Activated naive CD8-positive, alpha-beta T cell treated with anti-CD3 and anti-CD28 coated beads, Interleukin-2, amount 10 ng/mL, durations not matched to agents 7 days and 5 days (primary cell): Measurements from ENCODE around the gene OPA1. TPM values are rescaled to one million over a fixed set of nuclear protein-coding genes. Genes with fewer than 3 reads are reported as not detected.

Experiments
- ATAC-seq: fragments of 150-1000 bp; cut with Tn5 transposase; one replicate; pipeline ENCODE4 v1.10.0; 2021; ENCODE audit warnings: low read depth, moderate library complexity
- POLR2A ChIA-PET: fragments of 350-600 bp; sonication (Branson Sonifier 250); formaldehyde crosslinking; loops from one replicate; lab custom pipeline; 2021; ENCODE audit warnings: antibody characterized with exemption; lab: Charles Lee
- DNase-seq: peaks from one replicate; pipeline ENCODE4 v3.0.0; 2021
- H3K27ac Mint-ChIP-seq: one replicate; pipeline ENCODE4 v1.8.0; 2022; ENCODE audit warnings: mild to moderate bottlenecking, mixed read lengths
- H3K27me3 Mint-ChIP-seq: one replicate; pipeline ENCODE4 v1.8.0; 2022; ENCODE audit warnings: mild to moderate bottlenecking, moderate library complexity, mixed read lengths
- H3K36me3 Mint-ChIP-seq: one replicate; pipeline ENCODE4 v1.8.0; 2021; ENCODE audit warnings: mild to moderate bottlenecking, mixed read lengths
- H3K4me1 Mint-ChIP-seq: one replicate; pipeline ENCODE4 v1.8.0; 2021; ENCODE audit warnings: mixed read lengths
- H3K4me3 Mint-ChIP-seq: one replicate; pipeline ENCODE4 v1.8.0; 2022; ENCODE audit warnings: mild to moderate bottlenecking, moderate library complexity, mixed read lengths
- H3K9me3 Mint-ChIP-seq: one replicate; pipeline ENCODE4 v1.8.0; 2021; ENCODE audit warnings: mixed read lengths
- total RNA-seq, 2 experiments: library from RNA; stranded (reverse); gene quantifications; one replicate each; pipeline ENCODE4 v1.2.3, GENCODE V29; 2021

OPA1 gene
- total RNA-seq, 2 experiments from 2014 or later, result 55.4 to 57.9 TPM

DNA sequence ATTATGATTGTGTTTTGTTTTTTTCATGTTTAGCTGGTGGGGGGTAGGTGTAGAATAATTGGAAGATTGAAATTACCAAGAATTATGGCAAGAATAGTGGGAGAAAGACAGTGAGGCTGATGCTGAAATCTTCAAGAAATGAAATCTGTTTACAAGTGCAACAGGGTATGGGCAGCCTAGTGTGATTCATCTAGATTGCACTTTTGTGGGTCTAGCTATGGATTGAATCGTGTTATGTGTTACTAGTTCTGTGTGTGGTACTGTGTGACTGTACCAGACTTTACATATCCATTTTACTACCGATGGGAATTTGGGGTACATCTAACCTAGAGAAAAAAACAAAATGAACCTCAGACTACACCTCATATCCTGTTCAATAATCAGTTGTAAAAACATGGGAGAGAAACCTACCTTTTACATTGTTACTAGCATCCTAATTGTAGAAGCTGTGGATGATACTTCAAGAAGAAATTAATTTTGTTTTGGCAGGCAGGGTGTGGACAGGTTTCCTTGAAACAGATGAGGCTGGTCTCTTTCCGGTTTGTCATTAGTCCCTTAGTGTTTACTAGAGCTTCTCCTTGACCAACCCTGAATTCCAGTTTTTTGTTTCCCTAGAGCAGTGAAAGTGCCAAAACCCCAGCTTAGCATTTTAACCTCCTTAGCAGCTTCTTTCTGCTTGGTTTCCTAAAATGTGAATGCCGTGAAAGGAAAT is 47.9 kb downstream of the OPA1 start:
- no peaks in the 10 kb centered on the region for H3K27me3 Mint-ChIP-seq
- DNase-seq, result no peak
- ATAC-seq, result no peak
- H3K36me3 Mint-ChIP-seq, result peaks cover 11% of the 10 kb centered on the region
- H3K4me1 Mint-ChIP-seq, result no peaks in the 10 kb centered on the region
- H3K27ac Mint-ChIP-seq, result no peak overlapping the region
- POLR2A ChIA-PET, result no interaction called here
- no peak overlapping the region for H3K4me3 Mint-ChIP-seq
- H3K9me3 Mint-ChIP-seq, result no peaks in the 10 kb centered on the region

DNA sequence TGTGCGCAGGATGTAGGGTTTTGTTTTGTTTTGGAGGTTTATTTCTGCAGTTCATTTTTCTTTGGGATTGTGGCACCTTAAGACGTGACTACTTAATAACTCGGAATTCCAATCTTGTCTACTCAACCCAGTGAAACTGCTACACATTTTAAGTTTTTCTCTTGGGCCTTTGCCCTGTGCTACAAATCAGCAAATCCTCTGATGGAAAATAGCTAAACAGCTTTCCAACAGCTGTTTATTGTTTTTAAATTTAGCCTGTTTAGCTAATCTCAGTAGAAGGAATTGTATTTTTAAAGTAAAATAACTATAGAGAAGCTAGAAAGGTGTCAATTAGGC is 48.4 kb downstream of the OPA1 start:
- POLR2A ChIA-PET, result no interaction called here
- Mint-ChIP-seq H3K27me3 (no peaks in the 10 kb centered on the region), H3K27ac (no peak overlapping the region), H3K4me1 (no peaks in the 10 kb centered on the region), H3K4me3 (no peak overlapping the region), H3K36me3 (peaks cover 13% of the 10 kb centered on the region), H3K9me3 (no peaks in the 10 kb centered on the region)
- ATAC-seq, result no peak
- no peak for DNase-seq

DNA sequence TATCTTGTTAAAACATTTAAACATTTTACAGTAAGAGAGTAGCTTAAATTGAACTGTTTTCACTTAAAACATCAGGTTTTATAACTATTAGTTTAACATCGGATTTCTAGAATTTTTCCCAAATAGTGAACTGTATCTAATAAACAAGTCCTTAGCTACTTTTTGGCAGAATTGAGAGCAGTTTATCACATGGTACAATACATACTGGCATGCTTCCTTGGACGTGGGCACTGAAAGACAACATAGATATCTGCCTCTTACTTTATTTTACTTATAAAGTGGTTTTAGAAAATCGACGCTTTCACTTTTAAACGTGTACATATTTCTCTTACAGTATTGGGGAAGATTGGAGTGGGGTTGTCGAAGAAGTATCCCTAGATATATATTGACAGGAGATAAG is 52.8 kb downstream of the OPA1 start:
- DNase-seq (no peak), ATAC-seq (no peak)
- Mint-ChIP-seq H3K36me3 (peaks cover 24% of the 10 kb centered on the region), H3K4me1 (no peaks in the 10 kb centered on the region), H3K27ac (no peak overlapping the region), H3K4me3 (no peak overlapping the region), H3K9me3 (no peaks in the 10 kb centered on the region), H3K27me3 (no peaks in the 10 kb centered on the region)
- POLR2A ChIA-PET, result no interaction called here

DNA sequence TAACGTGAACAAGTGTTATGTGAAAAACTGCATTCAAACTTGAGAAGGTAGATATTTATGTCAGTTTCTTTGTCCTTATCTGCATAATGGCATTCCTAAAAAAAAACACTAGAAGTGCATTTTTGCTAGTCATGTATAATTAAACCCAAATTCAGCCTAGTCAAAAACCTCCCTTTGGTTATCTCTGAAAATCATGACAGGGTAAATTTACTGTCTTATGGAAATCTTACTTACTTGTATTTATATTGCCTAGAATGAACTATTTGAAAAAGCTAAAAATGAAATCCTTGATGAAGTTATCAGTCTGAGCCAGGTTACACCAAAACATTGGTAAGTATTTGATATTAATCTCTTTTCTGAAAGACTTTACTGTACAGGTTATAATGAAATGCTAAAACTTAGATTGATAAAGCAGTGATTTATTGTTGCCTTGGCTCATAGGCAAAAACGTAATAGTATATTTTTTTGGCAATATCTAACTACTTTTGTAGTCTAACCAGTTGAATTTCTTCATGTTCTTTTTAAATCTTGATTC is 55.6 kb downstream of the OPA1 start:
- Mint-ChIP-seq H3K9me3 (no peaks in the 10 kb centered on the region), H3K36me3 (peaks cover 26% of the 10 kb centered on the region), H3K27ac (no peak overlapping the region), H3K4me1 (no peaks in the 10 kb centered on the region), H3K27me3 (no peaks in the 10 kb centered on the region), H3K4me3 (no peak overlapping the region)
- ATAC-seq, result no peak
- no peak for DNase-seq
- POLR2A ChIA-PET, result no interaction called here

DNA sequence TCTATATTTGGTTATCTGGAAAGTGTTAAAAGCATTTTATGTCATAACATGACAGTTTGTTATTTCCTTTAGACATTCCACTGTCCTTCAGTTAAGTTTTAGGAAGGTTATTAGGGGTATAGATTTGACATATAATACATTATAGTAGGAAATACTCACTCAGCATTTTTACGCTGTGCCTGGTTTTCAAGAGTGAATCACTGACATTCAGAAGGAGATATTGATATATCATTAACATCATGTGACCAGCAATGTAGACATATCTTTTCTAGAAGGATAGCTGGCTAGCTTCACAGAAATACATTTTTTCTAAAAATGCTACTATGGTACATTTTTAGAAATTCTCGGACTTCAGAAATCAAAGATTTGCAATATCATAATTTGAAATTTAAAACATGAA is 57.6 kb downstream of the OPA1 start:
- ATAC-seq, result no peak
- H3K36me3 Mint-ChIP-seq, result peaks cover 29% of the 10 kb centered on the region
- H3K4me1 Mint-ChIP-seq, result no peaks in the 10 kb centered on the region
- H3K27me3 Mint-ChIP-seq, result no peaks in the 10 kb centered on the region
- H3K27ac Mint-ChIP-seq, result no peak overlapping the region
- POLR2A ChIA-PET, result no interaction called here
- no peak overlapping the region for H3K4me3 Mint-ChIP-seq
- no peaks in the 10 kb centered on the region for H3K9me3 Mint-ChIP-seq
- DNase-seq, result no peak

DNA sequence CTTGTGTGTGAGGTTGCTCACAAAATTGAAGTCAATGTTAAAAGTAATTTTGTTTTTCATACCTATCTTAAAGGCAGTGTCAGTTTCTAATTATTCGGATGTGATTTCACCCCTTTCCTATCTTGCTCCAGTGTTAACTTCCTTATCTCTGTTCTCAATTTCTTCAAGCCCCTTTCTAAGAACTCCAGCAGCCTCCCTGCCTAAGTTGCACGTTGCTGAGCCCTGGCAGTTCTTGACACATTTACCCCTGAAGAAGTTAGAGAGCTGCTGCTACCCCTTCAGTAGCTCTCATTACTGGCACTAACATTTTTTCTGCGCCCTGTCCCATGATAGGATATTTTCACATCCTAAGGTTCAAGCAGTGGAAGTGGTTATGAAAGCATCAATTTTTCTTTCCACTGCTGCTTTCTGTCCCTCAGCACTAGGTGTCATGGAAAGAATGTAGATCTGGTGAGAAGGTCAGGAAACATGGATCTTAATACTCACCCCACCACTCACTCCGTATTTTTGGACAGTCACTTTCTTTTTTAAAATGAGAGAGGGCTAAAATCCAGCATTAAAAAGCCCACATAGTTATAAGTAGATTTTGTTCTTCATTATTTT is 62.9 kb downstream of the OPA1 start:
- Mint-ChIP-seq H3K27me3 (no peaks in the 10 kb centered on the region), H3K4me1 (no peaks in the 10 kb centered on the region), H3K36me3 (peaks cover 19% of the 10 kb centered on the region), H3K4me3 (no peak overlapping the region), H3K27ac (no peak overlapping the region), H3K9me3 (no peaks in the 10 kb centered on the region)
- DNase-seq (no peak), ATAC-seq (no peak)
- POLR2A ChIA-PET, result no interaction called here

DNA sequence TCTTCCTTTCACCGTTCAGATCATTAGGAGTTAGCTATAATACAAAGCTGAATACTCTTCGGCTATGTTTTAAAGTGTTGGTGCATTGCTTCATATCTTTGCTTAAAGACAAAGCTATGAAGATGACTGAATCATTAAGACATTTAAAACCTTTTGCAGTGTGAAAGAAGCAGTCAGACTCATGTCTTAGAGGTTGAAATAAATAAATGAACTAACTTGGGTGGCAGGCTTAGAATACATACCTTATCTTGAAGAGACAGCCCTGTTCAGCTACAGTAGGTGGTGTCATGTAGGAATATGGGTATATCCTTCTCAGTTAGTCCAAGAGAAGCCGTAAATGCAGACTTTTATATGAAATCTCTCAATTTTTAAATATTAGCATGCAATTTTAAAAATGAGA is 63.4 kb downstream of the OPA1 start:
- H3K4me3 Mint-ChIP-seq, result no peak overlapping the region
- no peaks in the 10 kb centered on the region for H3K27me3 Mint-ChIP-seq
- no peaks in the 10 kb centered on the region for H3K4me1 Mint-ChIP-seq
- ATAC-seq (no peak), DNase-seq (no peak)
- POLR2A ChIA-PET, result no interaction called here
- H3K9me3 Mint-ChIP-seq, result no peaks in the 10 kb centered on the region
- peaks cover 20% of the 10 kb centered on the region for H3K36me3 Mint-ChIP-seq
- no peak overlapping the region for H3K27ac Mint-ChIP-seq

DNA sequence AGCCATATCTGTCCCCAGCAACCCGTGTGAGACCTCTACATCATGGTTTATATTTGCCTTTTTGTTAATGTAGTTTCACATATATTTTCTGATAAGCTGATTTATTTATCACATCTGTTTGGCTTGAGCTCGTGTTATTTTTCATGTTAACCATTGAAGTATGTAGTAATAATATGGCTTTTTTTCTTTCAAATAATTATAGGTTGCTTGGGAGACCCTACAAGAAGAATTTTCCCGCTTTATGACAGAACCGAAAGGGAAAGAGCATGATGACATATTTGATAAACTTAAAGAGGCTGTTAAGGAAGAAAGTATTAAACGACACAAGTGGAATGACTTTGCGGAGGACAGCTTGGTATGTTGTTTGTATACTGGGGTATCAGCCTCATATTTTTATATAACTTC is 63.9 kb downstream of the OPA1 start:
- Mint-ChIP-seq H3K27me3 (no peaks in the 10 kb centered on the region), H3K36me3 (peaks cover 22% of the 10 kb centered on the region)

DNA sequence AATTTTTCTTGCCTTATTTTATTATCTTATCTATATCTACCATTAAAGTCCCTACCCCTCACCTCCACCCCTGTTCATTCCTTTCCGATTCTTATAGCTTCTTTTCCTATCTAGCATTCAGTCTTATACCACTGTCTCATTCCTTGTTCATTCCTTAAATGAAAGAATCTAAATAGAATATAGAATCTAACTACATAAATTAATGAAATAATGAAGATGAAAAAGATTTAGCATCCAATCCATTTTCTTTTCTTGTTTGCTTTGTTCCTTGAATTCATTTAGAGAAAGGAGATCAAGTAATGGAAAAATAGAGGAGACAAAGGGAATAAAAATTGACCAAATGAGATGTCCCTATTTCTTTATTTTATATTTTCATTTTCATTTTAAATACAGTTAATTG is 67.2 kb downstream of the OPA1 start:
- DNase-seq, result no peak
- H3K36me3 Mint-ChIP-seq, result peaks cover 15% of the 10 kb centered on the region
- H3K27ac Mint-ChIP-seq, result no peak overlapping the region

More for the DNA sequence above, 63.9 kb downstream of the OPA1 start:
- H3K4me3 Mint-ChIP-seq, result no peak overlapping the region
- POLR2A ChIA-PET, result no interaction called here
- DNase-seq (no peak), ATAC-seq (no peak)
- no peak overlapping the region for H3K27ac Mint-ChIP-seq
- H3K4me1 Mint-ChIP-seq, result no peaks in the 10 kb centered on the region
- no peaks in the 10 kb centered on the region for H3K9me3 Mint-ChIP-seq

DNA sequence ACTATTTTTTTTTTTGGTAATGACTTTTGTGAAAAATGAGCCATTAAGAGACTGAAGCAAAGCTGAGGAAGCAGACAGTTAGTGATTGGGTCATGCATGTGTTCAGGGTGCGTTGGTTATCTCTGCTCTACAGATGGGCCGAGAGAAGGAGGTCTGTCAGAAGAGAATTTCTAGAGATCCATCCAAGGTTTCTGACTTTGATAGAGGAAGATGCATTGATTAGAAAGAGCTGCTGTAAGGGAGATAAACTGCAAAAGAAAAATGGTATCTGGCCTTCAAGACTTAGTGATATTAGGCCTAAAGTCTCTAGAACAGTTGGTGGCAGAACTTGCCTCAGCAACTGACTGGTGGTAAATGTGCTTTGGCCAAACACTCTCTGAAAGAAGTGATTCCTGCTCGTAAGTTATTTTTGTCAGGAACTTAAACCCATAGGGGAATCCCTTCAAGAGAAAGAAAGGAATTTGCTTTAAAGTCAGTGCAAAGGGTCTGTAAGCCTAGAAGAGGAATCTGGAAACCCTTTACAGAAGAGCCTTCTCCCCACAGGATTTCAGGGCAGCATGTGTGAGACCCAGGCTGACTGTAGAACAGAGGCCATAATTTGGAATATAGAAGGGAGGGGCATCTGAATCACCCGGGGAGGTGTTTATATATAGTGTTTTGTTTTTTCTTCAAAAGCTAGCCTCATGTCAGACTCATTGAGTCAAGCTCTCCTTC is 67.8 kb downstream of the OPA1 start:
- Mint-ChIP-seq H3K27me3 (no peaks in the 10 kb centered on the region), H3K36me3 (peaks cover 12% of the 10 kb centered on the region), H3K27ac (no peak overlapping the region), H3K4me3 (no peak overlapping the region), H3K9me3 (no peaks in the 10 kb centered on the region), H3K4me1 (no peaks in the 10 kb centered on the region)
- POLR2A ChIA-PET, result no interaction called here
- ATAC-seq (no peak), DNase-seq (no peak)

More for the DNA sequence above, 67.2 kb downstream of the OPA1 start:
- no peak overlapping the region for H3K4me3 Mint-ChIP-seq
- no peaks in the 10 kb centered on the region for H3K27me3 Mint-ChIP-seq
- POLR2A ChIA-PET, result no interaction called here
- no peaks in the 10 kb centered on the region for H3K9me3 Mint-ChIP-seq
- no peaks in the 10 kb centered on the region for H3K4me1 Mint-ChIP-seq
- no peak for ATAC-seq

DNA sequence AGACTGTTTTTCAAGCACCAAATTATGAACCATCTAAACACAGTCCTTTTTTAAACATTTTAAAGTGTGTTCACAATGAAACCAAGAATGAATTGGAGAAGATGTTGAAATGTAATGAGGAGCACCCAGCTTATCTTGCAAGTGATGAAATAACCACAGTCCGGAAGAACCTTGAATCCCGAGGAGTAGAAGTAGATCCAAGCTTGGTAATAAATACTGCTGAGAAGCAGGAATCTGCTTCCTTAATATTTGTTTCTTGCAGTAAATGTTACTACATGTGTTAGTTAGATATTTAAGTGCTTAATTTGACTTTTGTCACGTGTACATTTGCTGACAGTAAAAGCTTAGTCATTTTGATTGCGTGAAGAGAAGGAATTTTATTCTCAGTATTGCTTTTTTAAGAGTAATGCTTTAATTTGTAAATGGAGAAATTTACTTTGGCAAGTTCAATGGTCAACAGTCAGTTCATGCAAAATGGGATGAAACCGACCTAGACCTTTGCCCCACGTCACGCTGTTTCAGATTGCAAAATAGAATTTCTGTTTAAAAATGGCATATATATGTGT is 69.8 kb downstream of the OPA1 start:
- POLR2A ChIA-PET, result no interaction called here
- ATAC-seq, result no peak
- Mint-ChIP-seq H3K36me3 (peaks cover 7% of the 10 kb centered on the region), H3K4me1 (no peaks in the 10 kb centered on the region), H3K27me3 (no peaks in the 10 kb centered on the region), H3K4me3 (no peak overlapping the region), H3K27ac (no peak overlapping the region), H3K9me3 (no peaks in the 10 kb centered on the region)
- DNase-seq, result no peak

DNA sequence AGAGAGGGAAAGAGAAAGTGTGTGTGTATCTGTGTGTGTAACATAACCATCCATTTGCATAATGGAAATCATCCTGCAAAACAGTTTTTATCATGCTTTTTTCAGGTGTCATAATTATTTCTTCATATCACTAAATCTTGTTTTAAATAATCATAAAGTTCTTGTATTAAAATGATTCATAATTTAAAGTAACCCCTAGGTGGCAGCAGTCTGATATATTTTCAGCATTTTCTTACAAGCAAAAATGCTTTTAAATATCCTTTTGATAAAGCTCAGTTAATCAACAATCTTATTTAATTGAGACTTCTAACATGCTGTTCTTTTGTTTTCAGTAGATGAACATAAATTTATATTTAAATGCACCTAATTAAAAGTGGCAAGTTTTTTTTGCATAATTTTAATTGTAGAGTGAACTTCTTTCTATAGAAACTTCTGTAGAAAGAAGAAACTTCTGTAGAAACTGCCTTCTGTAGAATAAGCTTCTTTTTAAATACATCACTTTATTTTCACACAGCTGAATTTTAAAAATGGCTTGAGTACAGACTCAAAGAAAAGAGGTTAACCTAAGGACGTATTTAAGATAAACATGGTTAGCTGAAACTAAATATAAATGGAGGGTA is 72.5 kb downstream of the OPA1 start:
- H3K4me1 Mint-ChIP-seq, result no peaks in the 10 kb centered on the region
- ATAC-seq (no peak), DNase-seq (no peak)
- H3K27ac Mint-ChIP-seq, result no peak overlapping the region
- H3K4me3 Mint-ChIP-seq, result no peak overlapping the region
- H3K9me3 Mint-ChIP-seq, result no peaks in the 10 kb centered on the region
- peaks cover 15% of the 10 kb centered on the region for H3K36me3 Mint-ChIP-seq
- POLR2A ChIA-PET, result no interaction called here
- H3K27me3 Mint-ChIP-seq, result no peaks in the 10 kb centered on the region

DNA sequence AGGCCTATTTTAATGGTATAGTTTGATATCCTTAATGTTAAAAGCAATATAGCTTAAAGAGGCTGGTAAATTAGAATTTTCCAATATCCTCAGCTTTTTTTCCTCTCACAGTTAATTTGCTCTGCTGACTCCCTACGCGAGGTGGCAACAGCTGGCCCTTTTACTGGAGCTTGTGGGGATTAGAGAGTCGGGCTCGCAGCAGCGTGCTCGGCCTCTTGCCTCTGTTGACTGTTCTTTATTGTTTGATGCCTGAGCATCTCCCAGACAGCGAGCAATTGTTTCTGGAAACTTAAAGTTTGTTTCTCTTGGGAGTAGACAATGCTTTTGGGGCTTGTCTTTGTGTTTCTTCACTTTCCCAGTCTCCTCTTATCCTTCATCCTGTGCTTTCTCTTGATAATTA is 80.8 kb downstream of the OPA1 start:
- Mint-ChIP-seq H3K27ac (no peak overlapping the region), H3K36me3 (peaks cover 23% of the 10 kb centered on the region), H3K9me3 (no peaks in the 10 kb centered on the region), H3K27me3 (no peaks in the 10 kb centered on the region), H3K4me1 (no peaks in the 10 kb centered on the region), H3K4me3 (no peak overlapping the region)
- ATAC-seq, result no peak
- POLR2A ChIA-PET, result interaction anchor here (0.6 kb wide), 1 partner anchor 16 kb away, joined by 3 read pairs; no protein-coding TSS in a partner anchor
- DNase-seq, result no peak
